GM23248 (cell line): ENCODE measurements around the gene ITGAL. TPM values are rescaled to one million over a fixed set of nuclear protein-coding genes. Genes with fewer than 3 reads are reported as not detected.
"Not testable (repeated sequence)": the region's sequence is repeated elsewhere in the genome, so short reads cannot be mapped to it uniquely, and the experiment has no call there.

ENCODE experiments used
- DNase-seq: peaks from one replicate; pipeline ENCODE4 v3.0.0-alpha.2; 2015
- H2AFZ ChIP-seq: fragments of 200-600 bp; sonication (generic); 2 replicates; pipeline ENCODE4 v1.6.1; 2016; ENCODE audit warnings: antibody characterized with exemption
- H3F3A ChIP-seq: fragments of 200-600 bp; sonication (generic); 2 replicates; pipeline ENCODE4 v1.6.1; 2016; ENCODE audit warnings: mild to moderate bottlenecking, antibody characterized with exemption, mixed run types; ENCODE audit not compliant: insufficient read depth
- H3K27ac ChIP-seq: fragments of 200-600 bp; sonication (generic); 2 replicates; pipeline ENCODE4 v1.5.1; 2016; ENCODE audit warnings: mild to moderate bottlenecking
- H3K27me3 ChIP-seq: fragments of 200-600 bp; sonication (generic); replicated peaks from 2 replicates; pipeline ENCODE4 v1.6.1; 2016; ENCODE audit warnings: mild to moderate bottlenecking; ENCODE audit not compliant: insufficient read depth
- H3K36me3 ChIP-seq: fragments of 200-600 bp; sonication (generic); 2 replicates; pipeline ENCODE4 v1.6.1; 2016; ENCODE audit warnings: low read depth, mild to moderate bottlenecking
- H3K4me1 ChIP-seq: fragments of 200-600 bp; sonication (generic); 2 replicates; pipeline ENCODE4 v1.6.1; 2016; ENCODE audit warnings: mild to moderate bottlenecking; ENCODE audit not compliant: insufficient read depth
- H3K4me2 ChIP-seq: fragments of 200-600 bp; sonication (generic); one replicate; pipeline ENCODE4 v1.6.1; 2016; ENCODE audit warnings: mild to moderate bottlenecking; ENCODE audit not compliant: unreplicated experiment
- H3K4me3 ChIP-seq: fragments of 200-600 bp; sonication (generic); 2 replicates; pipeline ENCODE4 v1.5.1; 2016; ENCODE audit warnings: mild to moderate bottlenecking
- H3K79me2 ChIP-seq: fragments of 200-600 bp; sonication (generic); 2 replicates; pipeline ENCODE4 v1.6.1; 2016; ENCODE audit warnings: mild to moderate bottlenecking; ENCODE audit not compliant: insufficient read depth
- H3K9ac ChIP-seq: fragments of 200-600 bp; sonication (generic); 2 replicates; pipeline ENCODE4 v1.6.1; 2016; ENCODE audit warnings: mild to moderate bottlenecking
- H3K9me2 ChIP-seq: fragments of 200-600 bp; sonication (generic); 2 replicates; pipeline ENCODE4 v1.6.1; 2016; ENCODE audit warnings: mixed run types, mild to moderate bottlenecking, moderate library complexity; ENCODE audit not compliant: insufficient read depth
- H3K9me3 ChIP-seq: fragments of 200-600 bp; sonication (generic); one replicate; pipeline ENCODE4 v1.6.1; 2017; ENCODE audit warnings: low read depth
- H4K20me1 ChIP-seq: fragments of 200-600 bp; sonication (generic); 2 replicates; pipeline ENCODE4 v1.6.0; 2016; ENCODE audit not compliant: insufficient read depth
- EZH2 ChIP-seq: fragments of 200-600 bp; sonication (generic); IDR thresholded peaks from 2 replicates; pipeline ENCODE4 v1.6.1; 2018; ENCODE audit warnings: antibody characterized with exemption, mild to moderate bottlenecking; ENCODE audit not compliant: insufficient read depth, poor library complexity, severe bottlenecking
- EZH2phosphoT487 ChIP-seq: fragments of 200-600 bp; sonication (generic); IDR thresholded peaks from 2 replicates; pipeline ENCODE4 v1.6.1; 2018; ENCODE audit warnings: antibody characterized with exemption, moderate library complexity, mild to moderate bottlenecking, low read depth; ENCODE audit not compliant: insufficient read depth
- WGBS, 2 experiments: methylation state at CpG; one replicate each; pipeline ENCODE4 v1.1.6; 2015 to 2017; ENCODE audit warnings: low lambda C conversion rate in 2 of 2, low coverage in 1 of 2; ENCODE audit errors: missing lambda C conversion rate in 2 of 2; 5-methylcytosine and 5-hydroxymethylcytosine counted together
- in situ Hi-C: fragments of 300-500 bp; cut with MboI; formaldehyde crosslinking; loops from 2 replicates; pipeline ENCODE4 v1.15.0; 2020
- polyA plus RNA-seq: library from polyadenylated mRNA; unstranded; fragments of >200 nt; fragmentation: Nextera tagmentation; extraction: Ambion mirVana; gene quantifications from 2 replicates; pipeline ENCODE4 v1.2.1, GENCODE V29; 2016
- total RNA-seq: library from RNA; depleted of rRNA; stranded (reverse); fragments of >200 nt; shearing (Covaris generic); gene quantifications from 2 replicates; pipeline ENCODE4 v1.2.3, GENCODE V29; 2014

ITGAL gene
- total and polyA plus RNA-seq, 2 experiments from 2014 or later, result 0.65 TPM; not detected in 1

DNA sequence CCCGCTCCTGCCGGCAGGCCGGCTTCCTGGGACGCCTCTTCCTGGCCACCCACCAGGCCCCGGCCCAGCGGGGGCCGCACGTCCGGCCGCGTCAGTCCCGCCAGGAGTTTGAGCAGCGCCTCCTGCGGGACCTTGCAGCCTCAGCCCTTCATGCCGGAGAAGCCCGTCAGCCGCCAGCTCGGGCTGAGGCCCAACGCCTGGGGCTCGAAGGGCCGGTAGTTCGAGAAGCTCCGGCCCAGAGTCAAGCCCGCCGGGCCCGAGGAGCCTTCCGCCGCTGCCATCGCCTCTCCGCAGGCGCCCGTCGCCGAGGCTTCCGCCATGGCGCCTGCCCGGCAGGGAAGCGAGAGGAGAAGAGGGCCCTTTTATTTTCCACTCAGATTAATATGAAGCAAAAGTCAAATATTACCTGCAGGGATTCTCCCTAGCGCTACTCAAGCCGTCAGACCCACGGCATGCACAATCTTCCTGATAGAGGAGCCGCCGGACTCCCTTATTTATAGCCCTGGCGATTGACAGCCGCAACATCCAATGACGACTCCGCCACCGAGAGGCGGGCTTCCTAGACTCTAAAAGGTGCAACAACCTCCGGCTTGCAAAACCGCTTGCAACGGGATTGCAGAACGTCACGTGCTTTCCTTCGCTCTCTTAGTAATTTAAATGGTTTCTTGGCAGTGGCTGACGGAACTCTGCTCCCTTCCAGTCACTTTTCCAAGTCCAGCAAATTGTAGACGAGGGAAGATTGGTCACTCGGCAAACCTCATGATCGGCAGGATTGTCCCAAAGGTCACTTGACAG lies 26.9 kb upstream of the ITGAL start, which contains the start of gene SEPHS2:
TSS of gene SEPHS2 (minus strand) at position 467 of the 795 bp plus-strand sequence. CDS start at position 320, 147 bp downstream.
- Histone ChIP-seq H3K36me3 (peaks cover 11% of the 10 kb centered on the region; the same call in 1 of the 2 replicates), H3K4me1 (peaks cover 17% of the 10 kb centered on the region; the same call in 1 of the 2 replicates), H3K4me3 (peak within 1 kb of the TSS; percentile 98), H3K27me3 (no peaks in the 10 kb centered on the region), H4K20me1 (no peaks in the 10 kb centered on the region), H3K79me2 (peaks cover 17% of the 10 kb centered on the region), H3K4me2 (peak within 1 kb of the TSS; percentile 88), H3K9ac (peak within 1 kb of the TSS; percentile 98), H2AFZ (peak within 1 kb of the TSS; percentile 92), H3K27ac (peak within 1 kb of the TSS; percentile 97), H3K9me2 (no peaks in the 10 kb centered on the region), H3K9me3 (no peaks in the 10 kb centered on the region), H3F3A (peaks cover 15% of the 10 kb centered on the region; the same call in 1 of the 2 replicates)
- DNase-seq, result peak; percentile 98
- in situ Hi-C loops, result loop anchor here (10.0 kb wide), 1 partner anchor 179 kb away; no protein-coding TSS in a partner anchor
- TF ChIP-seq EZH2 (no peak), EZH2phosphoT487 (no peak)
- WGBS, 2 experiments, result 1% methylated on average over 49 to 50 of the region's 59 CpGs

DNA sequence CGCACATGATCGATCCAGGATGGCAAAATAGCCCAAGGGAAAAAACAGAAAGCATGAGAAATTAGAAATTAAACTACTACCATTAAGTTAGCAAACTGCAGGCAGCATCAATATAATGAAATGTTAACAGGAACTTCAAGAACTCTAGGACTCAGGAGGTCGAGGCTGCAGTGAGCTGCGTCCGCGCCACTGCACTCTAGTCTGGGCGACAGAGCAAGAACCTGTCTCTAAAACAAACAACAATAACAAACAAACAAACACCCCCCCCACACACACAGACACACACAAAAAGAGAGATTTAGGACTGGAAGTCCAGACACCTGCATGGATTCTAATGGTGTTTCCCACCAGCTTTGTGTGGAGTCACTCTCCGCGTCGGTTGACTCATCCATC lies 26.3 kb upstream of the ITGAL start:
- DNase-seq, result no peak
- Histone ChIP-seq H3K27ac (peak overlapping the region; percentile 97), H3K4me2 (peak overlapping the region; percentile 88), H3K79me2 (peaks cover 17% of the 10 kb centered on the region), H3K27me3 (no peaks in the 10 kb centered on the region), H3K9me3 (no peaks in the 10 kb centered on the region), H3K9me2 (no peaks in the 10 kb centered on the region), H3K9ac (peak overlapping the region; percentile 98), H4K20me1 (no peaks in the 10 kb centered on the region), H3K4me1 (peaks cover 17% of the 10 kb centered on the region; the same call in 1 of the 2 replicates), H2AFZ (peak overlapping the region; percentile 92), H3K4me3 (peak overlapping the region; percentile 98), H3K36me3 (peaks cover 11% of the 10 kb centered on the region; the same call in 1 of the 2 replicates), H3F3A (peaks cover 15% of the 10 kb centered on the region; the same call in 1 of the 2 replicates)
- in situ Hi-C loops, result loop anchor here (10.0 kb wide), 1 partner anchor 179 kb away; no protein-coding TSS in a partner anchor
- WGBS, 2 experiments, result 47 to 57% methylated on average over 10 of the region's 10 CpGs
- no peak for TF ChIP-seq EZH2
- TF ChIP-seq EZH2phosphoT487, result no peak

DNA sequence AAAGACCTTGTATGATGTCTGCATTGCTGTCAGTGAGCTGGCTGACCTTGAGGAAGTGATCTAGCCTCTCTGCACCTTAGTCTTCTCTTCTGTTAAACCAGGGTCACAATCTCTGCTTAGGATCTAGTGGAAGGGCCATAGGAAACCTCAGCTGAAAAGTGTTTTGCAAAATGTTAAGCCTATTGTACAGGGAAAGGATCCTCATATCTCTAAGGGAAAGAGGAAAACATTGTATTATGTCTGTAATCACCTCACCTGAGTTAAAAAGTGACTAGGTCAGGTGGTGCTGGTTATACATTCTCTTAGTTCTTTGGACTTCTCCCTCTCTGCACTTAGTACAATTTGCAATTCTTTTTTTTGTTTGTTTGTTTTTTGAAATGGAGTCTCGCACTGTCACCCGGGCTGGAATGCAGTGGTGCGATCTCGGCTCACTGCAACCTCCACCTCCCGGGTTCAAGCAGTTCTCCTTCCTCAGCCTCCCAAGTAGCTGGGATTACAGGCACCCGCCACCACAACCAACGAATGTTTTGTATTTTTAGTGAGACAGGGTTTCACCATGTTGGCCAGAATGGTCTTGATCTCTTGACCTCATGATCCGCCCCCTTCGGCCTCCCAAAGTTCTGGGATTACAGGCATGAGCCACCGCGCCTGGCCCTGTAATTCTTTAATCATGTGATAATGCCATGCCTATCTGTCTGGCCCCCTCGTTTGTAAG lies 24.9 kb upstream of the ITGAL start:
- no peak overlapping the region for H2AFZ ChIP-seq
- H3K9me3 ChIP-seq, result no peaks in the 10 kb centered on the region
- no peaks in the 10 kb centered on the region for H3K27me3 ChIP-seq
- TF ChIP-seq EZH2, result no peak
- TF ChIP-seq EZH2phosphoT487, result no peak
- H3K36me3 ChIP-seq, result peaks cover 11% of the 10 kb centered on the region; the same call in 1 of the 2 replicates
- peaks cover 17% of the 10 kb centered on the region; the same call in 1 of the 2 replicates for H3K4me1 ChIP-seq
- H3K4me3 ChIP-seq, result no peak overlapping the region
- H3K4me2 ChIP-seq, result no peak overlapping the region
- no peak overlapping the region for H3K9ac ChIP-seq
- DNase-seq, result no peak
- no peaks in the 10 kb centered on the region for H3K9me2 ChIP-seq
- H3K27ac ChIP-seq, result no peak overlapping the region
- peaks cover 17% of the 10 kb centered on the region for H3K79me2 ChIP-seq
- WGBS, 2 experiments, result 82 to 86% methylated on average over 12 of the region's 12 CpGs
- H3F3A ChIP-seq, result peaks cover 15% of the 10 kb centered on the region; the same call in 1 of the 2 replicates
- in situ Hi-C loops, result loop anchor here (10.0 kb wide), 1 partner anchor 177 kb away; no protein-coding TSS in a partner anchor
- H4K20me1 ChIP-seq, result no peaks in the 10 kb centered on the region

DNA sequence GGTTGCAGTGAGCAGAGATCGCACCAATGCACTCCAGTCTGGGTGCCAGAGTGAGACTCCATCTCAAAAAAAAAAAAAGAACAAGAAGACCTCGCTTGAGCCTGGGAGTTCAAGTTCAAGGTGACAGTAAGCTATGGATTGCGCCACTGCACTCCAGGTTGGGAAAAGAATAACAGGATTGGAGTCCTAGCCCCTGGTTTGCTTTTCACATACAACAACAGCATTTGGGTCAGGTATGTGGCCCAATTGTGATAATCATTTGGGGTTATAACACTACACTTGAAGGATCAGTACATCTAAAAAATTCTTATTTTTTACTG lies 23.5 kb upstream of the ITGAL start:
- H3K27ac ChIP-seq, result no peak overlapping the region
- no peaks in the 10 kb centered on the region for H3K27me3 ChIP-seq
- no peak overlapping the region for H3K4me2 ChIP-seq
- H3F3A ChIP-seq, result peaks cover 5% of the 10 kb centered on the region; the same call in 1 of the 2 replicates
- H3K36me3 ChIP-seq, result peaks cover 4% of the 10 kb centered on the region; the same call in 1 of the 2 replicates
- no peak for TF ChIP-seq EZH2phosphoT487
- TF ChIP-seq EZH2, result no peak
- 63 to 77% methylated on average over 3 of the region's 3 CpGs for WGBS, 2 experiments
- H3K9me2 ChIP-seq, result no peaks in the 10 kb centered on the region
- H4K20me1 ChIP-seq, result no peaks in the 10 kb centered on the region
- no peak for DNase-seq
- H3K9ac ChIP-seq, result no peak overlapping the region
- in situ Hi-C loops, result loop anchor here (10.0 kb wide), 1 partner anchor 176 kb away; no protein-coding TSS in a partner anchor
- H3K9me3 ChIP-seq, result no peaks in the 10 kb centered on the region
- no peak overlapping the region for H2AFZ ChIP-seq
- H3K4me1 ChIP-seq, result peaks cover 10% of the 10 kb centered on the region; the same call in 1 of the 2 replicates
- no peak overlapping the region for H3K4me3 ChIP-seq
- H3K79me2 ChIP-seq, result peaks cover 12% of the 10 kb centered on the region

DNA sequence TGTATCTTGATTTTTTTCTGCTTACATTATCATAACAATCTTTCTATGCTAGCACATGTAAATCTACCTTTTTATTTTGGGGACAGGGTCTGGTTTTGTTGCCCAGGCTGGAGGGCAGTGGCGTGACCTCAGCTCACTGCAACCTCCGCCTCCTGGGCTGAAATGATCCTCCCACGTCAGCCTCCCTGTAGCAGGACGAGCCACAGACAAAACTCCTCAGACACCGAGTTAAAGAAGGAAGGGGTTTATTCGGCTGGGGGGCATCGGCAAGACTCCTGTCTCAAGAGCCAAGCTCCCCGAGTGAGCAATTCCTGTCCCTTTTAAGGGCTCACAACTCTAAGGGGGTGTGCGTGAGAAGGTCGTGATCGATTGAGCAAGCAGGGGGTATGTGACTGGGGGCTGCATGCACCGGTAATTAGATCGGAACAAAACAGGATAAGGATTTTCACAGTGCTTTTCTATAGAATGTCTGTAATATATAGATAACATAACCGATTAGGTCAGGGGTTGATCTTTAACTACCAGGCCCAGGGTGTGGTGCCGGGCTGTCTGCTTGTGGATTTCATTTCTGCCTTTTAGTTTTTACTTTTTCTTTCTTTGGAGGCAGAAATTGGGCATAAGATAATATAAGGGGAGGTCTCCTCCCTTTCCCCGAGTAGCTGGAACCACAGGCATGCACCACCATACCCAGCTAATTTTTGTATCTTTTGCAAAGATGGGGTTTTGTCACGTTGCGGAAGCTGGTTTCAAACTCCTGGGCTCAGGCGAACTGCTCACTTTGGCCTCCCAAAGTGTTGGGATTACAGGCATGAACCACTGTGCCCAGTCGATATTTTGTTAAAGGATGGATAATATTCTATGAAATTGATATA lies 19.6 kb upstream of the ITGAL start:
- H3K9me3 ChIP-seq, H3K27me3 ChIP-seq, H3K27ac ChIP-seq, in situ Hi-C loops, H4K20me1 ChIP-seq, H3K9ac ChIP-seq, DNase-seq, H2AFZ ChIP-seq, H3K4me1 ChIP-seq, H3K9me2 ChIP-seq, H3K79me2 ChIP-seq, H3K4me2 ChIP-seq, H3K36me3 ChIP-seq, H3K4me3 ChIP-seq, H3F3A ChIP-seq: not testable (repeated sequence)
- WGBS, 2 experiments, result 62 to 63% methylated on average over 20 of the region's 20 CpGs
